ENCODE results near the gene LAX1.

DNA sequence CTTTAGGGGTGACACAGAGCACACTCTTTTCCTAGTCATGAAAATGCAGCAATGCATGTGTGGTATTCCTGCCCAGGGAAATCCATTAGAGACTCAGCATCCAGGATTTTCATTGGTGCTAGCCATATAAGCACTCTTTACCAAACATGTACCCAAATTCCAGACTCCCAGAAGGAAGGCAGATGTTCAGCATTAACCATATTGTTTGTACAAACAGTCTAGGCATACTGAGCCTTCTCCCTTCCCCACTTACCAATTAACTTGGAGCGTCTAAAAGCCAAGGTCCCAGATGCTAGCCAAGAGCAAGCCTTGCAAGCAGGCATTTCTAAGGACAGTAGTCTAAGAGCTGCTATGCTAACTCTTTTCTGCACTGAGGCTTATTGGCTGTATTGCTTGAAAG is 58.3 kb downstream of the LAX1 start:
- TF ChIP-seq CTCF (IDR thresholded peaks at IDR 0.05): no peak
- TF ChIP-seq POLR2A (IDR thresholded peaks at IDR 0.05): no peak
- TF ChIP-seq POLR2AphosphoS5 (IDR thresholded peaks at IDR 0.05): no peak
- no peak for TF ChIP-seq EP300 (IDR thresholded peaks at IDR 0.05)

Data from gastroesophageal sphincter (tissue), 3 donors.